Keratinocyte (primary cell): ENCODE results near the gene SEMA3F. TPM values are rescaled to one million over a fixed set of nuclear protein-coding genes. Genes with fewer than 3 reads are reported as not detected.

Experiments
- DNase-seq: peaks from one replicate; pipeline ENCODE4 v3.0.0-alpha.2; 2011; ENCODE audit warnings: low read depth, missing footprints, low spot score
- FAIRE-seq: peaks from 2 replicates; lab custom pipeline; 2011; peaks lifted over from hg19 to GRCh38; lab: Jason Lieb, UNC
- H2AFZ ChIP-seq: 2 replicates; pipeline ENCODE4 v1.6.0; 2012; ENCODE audit warnings: low read length, control low read depth, inconsistent platforms; ENCODE audit not compliant: control insufficient read depth
- H3K27ac ChIP-seq: 2 replicates; pipeline ENCODE4 v1.5.1; 2011; ENCODE audit warnings: low read length; ENCODE audit not compliant: control insufficient read depth, insufficient read depth
- H3K27me3 ChIP-seq: 3 replicates; pipeline ENCODE4 v1.6.0; 2011; ENCODE audit warnings: low read length; ENCODE audit not compliant: control insufficient read depth, insufficient read depth; ENCODE audit errors: extremely low read depth
- H3K36me3 ChIP-seq, 2 experiments: 2 replicates in 1 of 2; 3 replicates in 1 of 2; pipeline ENCODE4 v1.5.1; 2011; ENCODE audit warnings: low read length in 2 of 2, mild to moderate bottlenecking in 1 of 2; ENCODE audit not compliant: control insufficient read depth in 2 of 2, insufficient read depth in 2 of 2; ENCODE audit errors: extremely low read depth in 1 of 2
- H3K4me1 ChIP-seq: 3 replicates; pipeline ENCODE4 v1.5.1; 2011; ENCODE audit warnings: low read length; ENCODE audit not compliant: control insufficient read depth, insufficient read depth; ENCODE audit errors: extremely low read depth
- H3K4me2 ChIP-seq: 3 replicates; pipeline ENCODE4 v1.6.0; 2011; ENCODE audit warnings: low read depth, low read length; ENCODE audit not compliant: control insufficient read depth, insufficient read depth; ENCODE audit errors: extremely low read depth
- H3K4me3 ChIP-seq, 3 experiments: fragments of 200-600 bp in 1 of 3; sonication (generic) in 1 of 3; 2 replicates in 2 of 3; 3 replicates in 1 of 3; pipeline ENCODE4 v1.5.1; 2011 to 2016; ENCODE audit warnings: low read length in 3 of 3, mild to moderate bottlenecking in 3 of 3, control low read depth in 2 of 3, inconsistent platforms in 1 of 3, low read depth in 1 of 3, mixed read lengths in 1 of 3, mixed run types in 1 of 3, moderate library complexity in 1 of 3; ENCODE audit not compliant: control insufficient read depth in 2 of 3, insufficient read depth in 2 of 3; ENCODE audit errors: extremely low read depth in 1 of 3
- H3K79me2 ChIP-seq: 2 replicates; pipeline ENCODE4 v1.6.0; 2012; ENCODE audit warnings: low read length; ENCODE audit not compliant: control insufficient read depth, insufficient read depth
- H3K9ac ChIP-seq: 3 replicates; pipeline ENCODE4 v1.6.0; 2011; ENCODE audit warnings: low read length; ENCODE audit not compliant: control insufficient read depth, insufficient read depth; ENCODE audit errors: extremely low read depth
- H3K9me1 ChIP-seq: 3 replicates; pipeline ENCODE4 v1.6.0; 2011; ENCODE audit warnings: low read length; ENCODE audit not compliant: control insufficient read depth, insufficient read depth; ENCODE audit errors: extremely low read depth
- H3K9me3 ChIP-seq: 2 replicates; pipeline ENCODE4 v1.5.1; 2012; ENCODE audit warnings: low read depth, low read length; ENCODE audit not compliant: control insufficient read depth
- H4K20me1 ChIP-seq: 3 replicates; pipeline ENCODE4 v1.6.0; 2011; ENCODE audit warnings: low read length; ENCODE audit not compliant: control insufficient read depth, insufficient read depth; ENCODE audit errors: extremely low read depth
- EZH2 ChIP-seq: IDR thresholded peaks from one replicate; pipeline ENCODE4 v1.6.1; 2012; ENCODE audit warnings: inconsistent platforms, mild to moderate bottlenecking, low read length, moderate library complexity
- dilution Hi-C: fragments of 300-500 bp; cut with MboI; formaldehyde crosslinking; loops from one replicate; pipeline ENCODE4 v1.7.0; 2020; ENCODE audit warnings: low sequenced_read_pairs; ENCODE audit not compliant: extremely low pct_ligation_motif_present
- polyA plus RNA-seq, 5 experiments: library from polyadenylated mRNA; depleted of rRNA in 3 of 5; stranded (reverse) in 3 of 5; stranded (forward) in 1 of 5; unstranded in 1 of 5; fragments of >200 nt; gene quantifications; 1 replicate in 1 of 5; 2 replicates in 3 of 5; 3 replicates in 1 of 5; pipeline versions ENCODE4 v1.2.1 to v1.2.3, GENCODE V29; 2011 to 2012; ENCODE audit warnings: missing spikeins in 2 of 5, low read depth in 1 of 5, low replicate concordance in 1 of 5
- TF ChIP-seq, protein P1 (sequence below), 3 experiments: IDR thresholded peaks in 1 of 3; conservative IDR thresholded peaks in 1 of 3; optimal IDR thresholded peaks in 1 of 3; 2 replicates in 2 of 3; 3 replicates in 1 of 3; pipeline versions ENCODE3 to v1.5.1; 2011; ENCODE audit warnings: low read length in 3 of 3, mild to moderate bottlenecking in 3 of 3, moderate library complexity in 2 of 3, control low read depth in 1 of 3, inconsistent platforms in 1 of 3; ENCODE audit not compliant: insufficient read depth in 2 of 3; ENCODE audit errors: extremely low read depth in 1 of 3

Gene SEMA3F
- polyA plus RNA-seq, 1 donor (not counting 4 experiments of a cell fraction or from before 2014, with no cell fraction given): 72.8 TPM

DNA sequence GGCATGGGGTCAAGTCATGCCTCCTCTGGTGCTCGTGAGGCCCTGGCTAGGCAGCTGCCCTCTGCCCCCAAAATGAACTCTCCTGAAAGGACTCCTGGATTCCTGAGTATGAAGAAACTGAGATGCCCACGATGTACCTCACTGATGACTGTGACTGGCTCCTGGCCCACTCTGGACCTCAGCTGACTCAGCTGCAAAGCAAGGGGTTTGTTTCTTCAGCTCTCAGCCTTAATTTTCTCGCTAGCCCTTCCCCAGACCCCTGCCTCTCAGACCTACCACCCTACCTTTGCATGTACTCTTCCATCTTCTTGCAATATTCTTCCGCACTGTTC is 75.6 kb downstream of the SEMA3F start:
- H3K9me1 ChIP-seq: no peaks in the 10 kb centered on the region
- H3K27me3 ChIP-seq: no peaks in the 10 kb centered on the region
- H2AFZ ChIP-seq: no peak overlapping the region
- no peak overlapping the region for H3K4me3 ChIP-seq
- no peaks in the 10 kb centered on the region for H4K20me1 ChIP-seq
- no peaks in the 10 kb centered on the region for H3K36me3 ChIP-seq
- DNase-seq (no peak), FAIRE-seq (no peak)
- H3K79me2 ChIP-seq: no peaks in the 10 kb centered on the region
- H3K9ac ChIP-seq: no peak overlapping the region
- peaks cover 15% of the 10 kb centered on the region for H3K4me1 ChIP-seq
- H3K9me3 ChIP-seq: no peaks in the 10 kb centered on the region
- TF ChIP-seq, protein P1, sequence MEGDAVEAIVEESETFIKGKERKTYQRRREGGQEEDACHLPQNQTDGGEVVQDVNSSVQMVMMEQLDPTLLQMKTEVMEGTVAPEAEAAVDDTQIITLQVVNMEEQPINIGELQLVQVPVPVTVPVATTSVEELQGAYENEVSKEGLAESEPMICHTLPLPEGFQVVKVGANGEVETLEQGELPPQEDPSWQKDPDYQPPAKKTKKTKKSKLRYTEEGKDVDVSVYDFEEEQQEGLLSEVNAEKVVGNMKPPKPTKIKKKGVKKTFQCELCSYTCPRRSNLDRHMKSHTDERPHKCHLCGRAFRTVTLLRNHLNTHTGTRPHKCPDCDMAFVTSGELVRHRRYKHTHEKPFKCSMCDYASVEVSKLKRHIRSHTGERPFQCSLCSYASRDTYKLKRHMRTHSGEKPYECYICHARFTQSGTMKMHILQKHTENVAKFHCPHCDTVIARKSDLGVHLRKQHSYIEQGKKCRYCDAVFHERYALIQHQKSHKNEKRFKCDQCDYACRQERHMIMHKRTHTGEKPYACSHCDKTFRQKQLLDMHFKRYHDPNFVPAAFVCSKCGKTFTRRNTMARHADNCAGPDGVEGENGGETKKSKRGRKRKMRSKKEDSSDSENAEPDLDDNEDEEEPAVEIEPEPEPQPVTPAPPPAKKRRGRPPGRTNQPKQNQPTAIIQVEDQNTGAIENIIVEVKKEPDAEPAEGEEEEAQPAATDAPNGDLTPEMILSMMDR (optimal IDR thresholded peaks at IDR 0.05 in 1 of 3, IDR thresholded peaks at IDR 0.05 in 1 of 3, conservative IDR thresholded peaks at IDR 0.05 in 1 of 3; ENCODE audit: extremely low read depth in 1 of 3, insufficient read depth in 2 of 3, low read length in 3 of 3): no peak
- no peak for TF ChIP-seq EZH2
- no peak overlapping the region for H3K4me2 ChIP-seq
- H3K27ac ChIP-seq: no peak overlapping the region
- dilution Hi-C loops: no loop called here

DNA sequence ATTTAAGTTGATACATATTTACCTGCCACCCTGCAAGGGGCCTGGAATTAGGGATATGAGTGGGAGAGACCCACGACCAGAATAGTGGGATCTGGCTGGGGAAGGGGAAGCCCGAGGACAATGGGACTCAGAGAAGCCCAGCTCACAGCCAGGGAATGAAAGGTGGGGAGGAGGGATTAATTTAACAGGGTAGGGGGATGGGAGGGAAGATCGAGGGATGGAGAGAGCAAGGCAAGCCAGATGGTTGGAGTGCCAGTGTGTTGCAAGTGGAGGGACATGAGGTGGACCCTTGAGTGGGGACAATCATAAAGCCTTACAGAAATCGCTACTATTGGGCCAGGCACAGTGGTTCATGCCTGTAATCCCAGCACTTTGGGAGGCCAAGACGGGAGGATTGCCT is 76.5 kb downstream of the SEMA3F start:
- Histone ChIP-seq H3K36me3 (no peaks in the 10 kb centered on the region), H3K27ac (no peak overlapping the region), H3K9ac (no peak overlapping the region), H3K9me1 (no peaks in the 10 kb centered on the region), H2AFZ (no peak overlapping the region), H3K4me3 (no peak overlapping the region), H3K27me3 (no peaks in the 10 kb centered on the region), H3K4me2 (no peak overlapping the region), H4K20me1 (no peaks in the 10 kb centered on the region), H3K4me1 (peaks cover 15% of the 10 kb centered on the region), H3K79me2 (peaks cover 5% of the 10 kb centered on the region), H3K9me3 (no peaks in the 10 kb centered on the region)
- FAIRE-seq (no peak), DNase-seq (no peak)
- TF ChIP-seq EZH2: no peak
- dilution Hi-C loops: no loop called here

DNA sequence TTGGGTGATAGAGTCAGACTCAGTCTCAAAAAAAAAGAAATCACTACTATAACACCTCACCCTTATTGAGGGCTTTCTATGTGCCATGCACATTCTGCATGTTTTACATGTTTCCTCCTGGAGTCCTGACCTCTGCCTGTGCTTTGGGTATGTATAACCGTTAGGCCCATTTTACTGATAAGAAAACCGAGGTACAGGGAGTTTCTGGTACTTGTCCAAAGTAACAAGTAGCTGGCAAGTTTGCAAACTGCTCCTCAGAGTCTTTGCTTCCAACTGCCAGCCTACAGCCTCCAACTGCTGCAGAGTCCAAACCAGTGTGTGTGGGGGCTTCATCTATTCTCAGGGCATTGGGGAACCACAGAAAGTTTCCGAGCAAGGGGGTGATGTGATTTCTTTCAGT is 77.2 kb downstream of the SEMA3F start:
- H3K79me2 ChIP-seq: peaks cover 12% of the 10 kb centered on the region
- DNase-seq (no peak), FAIRE-seq (no peak)
- no peak for TF ChIP-seq EZH2
- TF ChIP-seq, protein P1 (optimal IDR thresholded peaks at IDR 0.05 in 1 of 3, IDR thresholded peaks at IDR 0.05 in 1 of 3, conservative IDR thresholded peaks at IDR 0.05 in 1 of 3; ENCODE audit: extremely low read depth in 1 of 3, insufficient read depth in 2 of 3, low read length in 3 of 3): no peak
- no peak overlapping the region for H3K9ac ChIP-seq
- no peak overlapping the region for H2AFZ ChIP-seq
- H3K4me1 ChIP-seq: peaks cover 12% of the 10 kb centered on the region
- H3K27ac ChIP-seq: no peak overlapping the region
- H3K9me1 ChIP-seq: no peaks in the 10 kb centered on the region
- H4K20me1 ChIP-seq: no peaks in the 10 kb centered on the region
- H3K27me3 ChIP-seq: no peaks in the 10 kb centered on the region
- no peaks in the 10 kb centered on the region for H3K9me3 ChIP-seq
- dilution Hi-C loops: no loop called here
- no peak overlapping the region for H3K4me2 ChIP-seq
- H3K36me3 ChIP-seq: no peaks in the 10 kb centered on the region
- no peak overlapping the region for H3K4me3 ChIP-seq
